ENCODE measurements around the gene CCDC66. TPM values are rescaled to one million over a fixed set of nuclear protein-coding genes. Genes with fewer than 3 reads are reported as not detected.
"Not testable (repeated sequence)": the region's sequence is repeated elsewhere in the genome, so short reads cannot be mapped to it uniquely, and the experiment has no call there.

Gene CCDC66
- 52.1 TPM for total RNA-seq

- ATAC-seq (peak; percentile 100), DNase-seq (ENCODE audit: low spot score) (peak; percentile 97)
- intact Hi-C loops (cut with DNase I) = no loop called here
Measured at GRCh38 chr3:56556908-56557830, at the start of gene CCDC66. Gene CCDC66 (plus strand): TSS chr3:56557175. CDS start chr3:56557243, 68 bp downstream.

- no peak for DNase-seq (ENCODE audit: low spot score)
- intact Hi-C loops (cut with DNase I) = no loop called here
- ATAC-seq = no peak
Measured at GRCh38 chr3:56519641-56520040, 37.3 kb upstream of the CCDC66 start.

- no peak for DNase-seq (ENCODE audit: low spot score)
- intact Hi-C loops (cut with DNase I) = no loop called here
- ATAC-seq = no peak
Measured at GRCh38 chr3:56522374-56522773, 34.6 kb upstream of the CCDC66 start.

GRCh38 chr3:56525291-56525690 lies 31.7 kb upstream of the CCDC66 start:
- no peak for DNase-seq (ENCODE audit: low spot score)
- intact Hi-C loops (cut with DNase I) = no loop called here
- ATAC-seq = no peak

- no peak for ATAC-seq
- intact Hi-C loops (cut with DNase I) = no loop called here
- DNase-seq (ENCODE audit: low spot score) = no peak
Measured at GRCh38 chr3:56536735-56537134, 20.2 kb upstream of the CCDC66 start.

- intact Hi-C loops (cut with DNase I) = no loop called here
Measured at GRCh38 chr3:56547486-56547885, 9.5 kb upstream of the CCDC66 start.

GRCh38 chr3:56557831-56558170 lies 826 bp downstream of the CCDC66 start:
- intact Hi-C loops (cut with DNase I) = no loop called here
- ATAC-seq (no peak), DNase-seq (ENCODE audit: low spot score) (no peak)

More at GRCh38 chr3:56547486-56547885, 9.5 kb upstream of the CCDC66 start:
- ATAC-seq (no peak), DNase-seq (ENCODE audit: low spot score) (no peak)

GRCh38 chr3:56573501-56573900 lies 16.5 kb downstream of the CCDC66 start:
- ATAC-seq (no peak), DNase-seq (ENCODE audit: low spot score) (no peak)
- intact Hi-C loops (cut with DNase I) = no loop called here

- intact Hi-C loops (cut with DNase I); ATAC-seq; DNase-seq (ENCODE audit: low spot score): not testable (repeated sequence)
Measured at GRCh38 chr3:56581941-56582340, 25.0 kb downstream of the CCDC66 start.

GRCh38 chr3:56584275-56584674 lies 27.3 kb downstream of the CCDC66 start:
- ATAC-seq; DNase-seq (ENCODE audit: low spot score); intact Hi-C loops (cut with DNase I): not testable (repeated sequence)

- intact Hi-C loops (cut with DNase I) = no loop called here
- ATAC-seq (no peak), DNase-seq (ENCODE audit: low spot score) (no peak)
Measured at GRCh38 chr3:56590814-56591213, 33.8 kb downstream of the CCDC66 start.

- no peak for ATAC-seq
- DNase-seq (ENCODE audit: low spot score) = no peak
- intact Hi-C loops (cut with DNase I) = no loop called here
Measured at GRCh38 chr3:56591262-56591661, 34.3 kb downstream of the CCDC66 start.

- intact Hi-C loops (cut with DNase I) = no loop called here
- ATAC-seq (no peak), DNase-seq (ENCODE audit: low spot score) (no peak)
Measured at GRCh38 chr3:56593455-56594158, 36.6 kb downstream of the CCDC66 start.

GRCh38 chr3:56595975-56596840 lies 39.2 kb downstream of the CCDC66 start:
- ATAC-seq = no peak
- intact Hi-C loops (cut with DNase I) = no loop called here
- no peak for DNase-seq (ENCODE audit: low spot score)

- intact Hi-C loops (cut with DNase I); ATAC-seq: not testable (repeated sequence)
Measured at GRCh38 chr3:56608479-56608878, 51.5 kb downstream of the CCDC66 start.

GRCh38 chr3:56610669-56611335 lies 53.8 kb downstream of the CCDC66 start:
- intact Hi-C loops (cut with DNase I) = no loop called here
- ATAC-seq = no peak
- DNase-seq (ENCODE audit: low spot score) = no peak

More at GRCh38 chr3:56608479-56608878, 51.5 kb downstream of the CCDC66 start:
- not testable (repeated sequence) for DNase-seq (ENCODE audit: low spot score)

- no peak for DNase-seq (ENCODE audit: low spot score)
- ATAC-seq = no peak
- intact Hi-C loops (cut with DNase I) = no loop called here
Measured at GRCh38 chr3:56611364-56611763, 54.4 kb downstream of the CCDC66 start.

GRCh38 chr3:56612146-56612545 lies 55.2 kb downstream of the CCDC66 start:
- no peak for ATAC-seq
- intact Hi-C loops (cut with DNase I) = no loop called here
- no peak for DNase-seq (ENCODE audit: low spot score)

- ATAC-seq (no peak), DNase-seq (ENCODE audit: low spot score) (no peak)
- intact Hi-C loops (cut with DNase I) = no loop called here
Measured at GRCh38 chr3:56613016-56613415, 56.0 kb downstream of the CCDC66 start.
